ENCODE results near the gene LYRM1.

GRCh38 chr16:20851601-20852000 is 49.0 kb upstream of the LYRM1 start:
- TF ChIP-seq CTCF (IDR thresholded peaks at IDR 0.05; ENCODE audit: low read length) (no peak), EZH2 (IDR thresholded peaks at IDR 0.05; ENCODE audit: borderline replicate concordance, low read length) (no peak)
